Measurements from ENCODE around the gene ABCB10. TPM values are rescaled to one million over a fixed set of nuclear protein-coding genes. Genes with fewer than 3 reads are reported as not detected.

The ABCB10 gene
- total and polyA plus RNA-seq, 2 experiments from 2014 or later = 4.7 to 9.7 TPM

DNA sequence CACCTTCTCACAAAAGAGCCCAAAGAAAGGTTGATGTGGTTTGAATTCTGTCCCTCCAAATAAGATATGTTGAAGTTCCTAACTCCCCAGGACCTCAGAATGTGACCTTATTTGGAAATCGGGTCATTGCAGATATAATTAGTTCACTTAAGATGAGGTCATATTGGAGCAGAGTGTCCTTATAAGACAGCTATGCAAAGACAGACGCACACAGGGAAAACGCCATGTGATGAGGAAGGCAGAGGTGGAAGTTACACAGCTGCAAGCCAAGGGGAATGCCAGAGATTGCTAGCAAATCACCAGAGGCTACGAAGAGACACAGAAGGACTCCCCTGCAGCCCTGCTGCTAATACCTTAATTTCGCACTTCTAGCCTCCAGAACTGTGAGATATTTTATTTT is 5.2 kb upstream of the ABCB10 start:
- peaks cover 11% of the 10 kb centered on the region for H3K27me3 Mint-ChIP-seq (ENCODE audit: insufficient read depth, low read depth, poor library complexity)
- H3K4me3 Mint-ChIP-seq = no peak overlapping the region
- peak overlapping the region; percentile 24 for H3K27ac Mint-ChIP-seq
- Histone ChIP-seq H3K27ac (ENCODE audit: low read depth) (no peak overlapping the region), H3K4me3 (no peak overlapping the region), H3K4me2 (0 out of 2 replicates have a peak overlapping the region, but pooled peaks have one; percentile 39), H3K79me2 (replicated peaks; ENCODE audit: insufficient read depth) (no peaks in the 10 kb centered on the region), H3K4me1 (ENCODE audit: insufficient read depth) (no peaks in the 10 kb centered on the region), H3K27me3 (ENCODE audit: insufficient read depth) (no peaks in the 10 kb centered on the region), H3K36me3 (ENCODE audit: insufficient read depth) (no peaks in the 10 kb centered on the region), H4K20me1 (replicated peaks; ENCODE audit: insufficient read depth) (no peaks in the 10 kb centered on the region), H3F3A (replicated peaks; ENCODE audit: low read depth) (0 out of 2 replicates have a peak, but pooled peaks cover 5% of the 10 kb centered on the region), H3K9me2 (ENCODE audit: insufficient read depth) (no peaks in the 10 kb centered on the region), H2AFZ (peak overlapping the region; percentile 1; the same call in 1 of the 2 replicates)
- no peaks in the 10 kb centered on the region for H3K36me3 Mint-ChIP-seq (ENCODE audit: low read depth)
- DNase-seq (ENCODE audit: low spot score) (no peak), ATAC-seq (no peak)
- TF ChIP-seq CREB1 (CRISPR knock-in tag; IDR thresholded peaks at IDR 0.05; ENCODE audit: low read depth) (no peak), NANOG (IDR thresholded peaks at IDR 0.05; ENCODE audit: borderline replicate concordance) (no peak), STAT1 (IDR thresholded peaks at IDR 0.05; ENCODE audit: unreplicated experiment) (no peak), EZH2 (IDR thresholded peaks at IDR 0.05; ENCODE audit: low read depth, unreplicated experiment) (no peak), EZH2phosphoT487 (IDR thresholded peaks at IDR 0.05; ENCODE audit: unreplicated experiment) (no peak), JUNB (IDR thresholded peaks at IDR 0.05; ENCODE audit: unreplicated experiment) (no peak)
- TF ChIP-seq, protein P1, sequence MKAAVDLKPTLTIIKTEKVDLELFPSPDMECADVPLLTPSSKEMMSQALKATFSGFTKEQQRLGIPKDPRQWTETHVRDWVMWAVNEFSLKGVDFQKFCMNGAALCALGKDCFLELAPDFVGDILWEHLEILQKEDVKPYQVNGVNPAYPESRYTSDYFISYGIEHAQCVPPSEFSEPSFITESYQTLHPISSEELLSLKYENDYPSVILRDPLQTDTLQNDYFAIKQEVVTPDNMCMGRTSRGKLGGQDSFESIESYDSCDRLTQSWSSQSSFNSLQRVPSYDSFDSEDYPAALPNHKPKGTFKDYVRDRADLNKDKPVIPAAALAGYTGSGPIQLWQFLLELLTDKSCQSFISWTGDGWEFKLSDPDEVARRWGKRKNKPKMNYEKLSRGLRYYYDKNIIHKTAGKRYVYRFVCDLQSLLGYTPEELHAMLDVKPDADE (IDR thresholded peaks at IDR 0.05) = no peak
- H3K9me3 Mint-ChIP-seq = no peaks in the 10 kb centered on the region
- peaks cover 20% of the 10 kb centered on the region for H3K4me1 Mint-ChIP-seq

DNA sequence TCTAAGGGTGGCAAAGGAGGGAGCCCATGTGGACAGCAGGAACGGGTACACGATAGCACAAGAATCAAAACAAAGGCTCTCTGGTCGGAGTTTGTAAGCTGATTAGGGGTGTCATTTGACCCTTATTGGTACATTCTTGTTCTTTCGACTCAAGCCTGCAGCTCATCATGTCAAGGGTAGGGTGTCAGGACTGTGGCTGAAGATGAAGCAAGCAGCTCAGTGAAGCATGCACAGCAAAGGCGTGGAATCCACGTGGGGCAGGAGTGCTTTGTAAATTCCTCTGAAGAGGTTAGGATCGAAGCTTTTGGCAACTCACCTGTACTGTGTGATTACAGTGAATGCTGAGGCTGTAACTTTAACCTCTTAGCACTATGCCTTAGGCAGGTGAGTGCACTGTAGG is 4.7 kb upstream of the ABCB10 start:
- no peak overlapping the region for H3K4me3 ChIP-seq
- no peaks in the 10 kb centered on the region for H3K79me2 ChIP-seq (replicated peaks; ENCODE audit: insufficient read depth)
- Mint-ChIP-seq H3K9me3 (no peaks in the 10 kb centered on the region), H3K27ac (peak overlapping the region; percentile 85), H3K27me3 (ENCODE audit: insufficient read depth, low read depth, poor library complexity) (peaks cover 11% of the 10 kb centered on the region), H3K4me3 (peak overlapping the region; percentile 25; the same call in 1 of the 3 replicates), H3K36me3 (ENCODE audit: low read depth) (no peaks in the 10 kb centered on the region), H3K4me1 (peaks cover 20% of the 10 kb centered on the region)
- no peaks in the 10 kb centered on the region for H3K9me2 ChIP-seq (ENCODE audit: insufficient read depth)
- peak overlapping the region; percentile 56; the same call in 1 of the 2 replicates for H3K27ac ChIP-seq (ENCODE audit: low read depth)
- peak; percentile 43 for DNase-seq (ENCODE audit: low spot score)
- H3F3A ChIP-seq (replicated peaks; ENCODE audit: low read depth) = 0 out of 2 replicates have a peak, but pooled peaks cover 5% of the 10 kb centered on the region
- peak overlapping the region; percentile 1; the same call in 1 of the 2 replicates for H2AFZ ChIP-seq
- peak; percentile 5 for ATAC-seq
- H4K20me1 ChIP-seq (replicated peaks; ENCODE audit: insufficient read depth) = no peaks in the 10 kb centered on the region
- H3K27me3 ChIP-seq (ENCODE audit: insufficient read depth) = no peaks in the 10 kb centered on the region
- H3K4me2 ChIP-seq = 0 out of 2 replicates have a peak overlapping the region, but pooled peaks have one; percentile 39
- H3K36me3 ChIP-seq (ENCODE audit: insufficient read depth) = no peaks in the 10 kb centered on the region
- H3K4me1 ChIP-seq (ENCODE audit: insufficient read depth) = no peaks in the 10 kb centered on the region
- TF ChIP-seq STAT1 (IDR thresholded peaks at IDR 0.05; ENCODE audit: unreplicated experiment) (no peak), ZNF462 (CRISPR knock-in tag; IDR thresholded peaks at IDR 0.05) (no peak), REST (IDR thresholded peaks at IDR 0.05; ENCODE audit: unreplicated experiment) (no peak), CREB1 (CRISPR knock-in tag; IDR thresholded peaks at IDR 0.05; ENCODE audit: low read depth) (no peak), ZNF114 (CRISPR knock-in tag; IDR thresholded peaks at IDR 0.05) (no peak), NANOG (IDR thresholded peaks at IDR 0.05; ENCODE audit: borderline replicate concordance) (no peak), JUNB (IDR thresholded peaks at IDR 0.05; ENCODE audit: unreplicated experiment) (no peak)

Data from GM23338 (cell line).